Subcutaneous abdominal adipose tissue (tissue), 5 donors: ENCODE data around the gene AURKAIP1.

Experiments used
- H3K27ac ChIP-seq: one replicate; pipeline ENCODE4 v1.7.0; 2013; ENCODE audit warnings: low read depth, mild to moderate bottlenecking, inconsistent platforms, low read length, moderate library complexity
- H3K27me3 ChIP-seq, 5 donors: one replicate each; pipeline ENCODE4 v1.7.0; 2013; ENCODE audit warnings: low read length in 5 of 5, inconsistent platforms in 1 of 5; ENCODE audit not compliant: control insufficient read depth in 5 of 5, insufficient read depth in 4 of 5
- H3K36me3 ChIP-seq, 5 donors: one replicate each; pipeline ENCODE4 v1.7.0; 2013; ENCODE audit warnings: low read length in 5 of 5; ENCODE audit not compliant: control insufficient read depth in 5 of 5, insufficient read depth in 5 of 5
- H3K4me1 ChIP-seq, 5 donors: one replicate each; pipeline ENCODE4 v1.7.0; 2013; ENCODE audit warnings: low read length in 5 of 5, mild to moderate bottlenecking in 3 of 5, moderate library complexity in 1 of 5; ENCODE audit not compliant: control insufficient read depth in 5 of 5, insufficient read depth in 5 of 5
- H3K4me3 ChIP-seq, 5 donors: one replicate each; pipeline ENCODE4 v1.7.0; 2013; ENCODE audit warnings: low read length in 5 of 5, low read depth in 1 of 5
- H3K9ac ChIP-seq, 5 donors: one replicate each; pipeline ENCODE4 v1.7.0; 2013; ENCODE audit warnings: low read length in 5 of 5, mild to moderate bottlenecking in 4 of 5, moderate library complexity in 3 of 5
- H3K9me3 ChIP-seq, 5 donors: one replicate each; pipeline ENCODE4 v1.7.0; 2013; ENCODE audit warnings: low read length in 5 of 5; ENCODE audit not compliant: control insufficient read depth in 5 of 5
- donor health status: healthy.
- donor health status: healthy.
- donor health status: healthy.
- donor health status: healthy.
- donor health status: healthy.

AURKAIP1 gene

GRCh38 chr1:1399187-1399871 is 24.3 kb upstream of the AURKAIP1 start, which contains the start of gene CCNL2:
Gene CCNL2 (minus strand): TSS chr1:1399335. CDS start chr1:1399306, 29 bp downstream.
- Histone ChIP-seq H3K4me3 (peak within 1 kb of the TSS; percentile 87 to 99 (median 95)), H3K9ac (peak within 1 kb of the TSS; percentile 84 to 96 (median 90)), H3K27ac (peak within 1 kb of the TSS; percentile 77), H3K36me3 (peaks cover 0 to 61% (median 48%) of the 10 kb centered on the region in 5 donors), H3K27me3 (no peaks in the 10 kb centered on the region), H3K9me3 (no peaks in the 10 kb centered on the region), H3K4me1 (peaks cover 15 to 42% (median 34%) of the 10 kb centered on the region in 5 donors)

DNA sequence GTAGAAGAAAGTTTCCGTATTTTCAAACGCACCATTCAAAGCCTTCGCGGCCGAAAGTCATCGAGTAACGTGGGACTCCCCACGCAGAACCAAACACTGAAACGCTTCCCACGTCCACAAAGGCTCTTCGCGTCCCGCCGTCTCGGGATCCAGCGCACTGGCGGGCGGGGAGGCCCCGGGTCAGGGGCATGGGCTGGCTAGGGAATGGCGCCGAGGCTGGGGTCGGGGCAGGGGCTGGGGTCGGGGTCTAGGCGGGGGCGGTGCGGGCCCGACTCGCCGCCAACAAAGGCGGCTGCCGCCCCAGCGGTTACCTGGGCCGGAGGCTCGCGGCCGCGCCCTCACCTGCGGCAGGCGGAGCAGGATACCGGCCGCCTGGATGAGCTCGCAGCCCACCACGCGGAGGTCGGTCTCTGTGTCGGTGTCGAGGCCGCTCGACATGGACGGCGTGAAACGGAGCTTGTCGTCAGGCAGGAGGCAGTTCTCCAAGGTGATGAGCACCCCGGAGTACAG is 23.7 kb upstream of the AURKAIP1 start:
- Histone ChIP-seq H3K9ac (peak overlapping the region; percentile 26 to 96 (median 90)), H3K27ac (peak overlapping the region; percentile 77), H3K27me3 (no peaks in the 10 kb centered on the region), H3K36me3 (peaks cover 0 to 65% (median 53%) of the 10 kb centered on the region in 5 donors), H3K4me1 (peaks cover 15 to 41% (median 34%) of the 10 kb centered on the region in 5 donors), H3K4me3 (peak overlapping the region; percentile 70 to 99 (median 94)), H3K9me3 (no peaks in the 10 kb centered on the region)

DNA sequence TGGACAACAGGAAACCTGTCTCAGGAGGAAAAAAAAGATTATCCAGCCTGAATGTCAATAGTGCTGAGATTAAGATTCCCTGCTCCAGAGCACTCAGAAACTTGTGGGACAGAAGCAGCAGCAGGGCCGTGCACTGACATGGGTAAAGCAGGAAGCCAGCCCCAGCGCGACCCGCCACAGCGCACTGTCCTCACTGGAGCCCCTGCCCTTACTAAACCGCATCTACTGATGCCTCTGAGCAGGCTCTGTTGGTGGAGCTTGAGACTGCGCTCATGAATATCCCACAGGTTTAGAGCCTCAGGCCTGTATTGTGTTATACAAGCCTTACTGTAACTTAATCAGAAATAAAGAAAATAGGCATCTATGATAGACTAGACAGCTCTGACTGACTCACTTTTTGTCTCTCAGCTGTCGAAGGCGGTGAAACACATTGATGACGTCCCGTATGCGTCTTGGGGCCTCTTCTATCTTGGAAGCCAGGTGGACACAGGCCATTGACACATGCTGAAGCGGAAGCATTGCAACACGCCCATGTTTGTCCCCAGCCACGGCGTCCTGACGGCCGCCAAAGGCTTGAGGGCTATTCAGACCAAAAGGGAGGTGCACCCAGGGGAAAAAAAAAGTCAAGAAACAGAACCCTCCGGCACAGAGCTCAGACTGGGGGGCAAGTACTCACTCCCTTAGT is 23.0 kb upstream of the AURKAIP1 start:
- no peaks in the 10 kb centered on the region for H3K27me3 ChIP-seq
- H3K9ac ChIP-seq: peak overlapping the region in 4 of 5 donors; percentile 86 to 96 (median 92)
- peak overlapping the region; percentile 70 to 99 (median 94) for H3K4me3 ChIP-seq
- H3K9me3 ChIP-seq: no peaks in the 10 kb centered on the region
- H3K27ac ChIP-seq: peak overlapping the region; percentile 77
- peaks cover 0 to 66% (median 56%) of the 10 kb centered on the region in 5 donors for H3K36me3 ChIP-seq
- H3K4me1 ChIP-seq: peaks cover 15 to 39% (median 34%) of the 10 kb centered on the region in 5 donors

DNA sequence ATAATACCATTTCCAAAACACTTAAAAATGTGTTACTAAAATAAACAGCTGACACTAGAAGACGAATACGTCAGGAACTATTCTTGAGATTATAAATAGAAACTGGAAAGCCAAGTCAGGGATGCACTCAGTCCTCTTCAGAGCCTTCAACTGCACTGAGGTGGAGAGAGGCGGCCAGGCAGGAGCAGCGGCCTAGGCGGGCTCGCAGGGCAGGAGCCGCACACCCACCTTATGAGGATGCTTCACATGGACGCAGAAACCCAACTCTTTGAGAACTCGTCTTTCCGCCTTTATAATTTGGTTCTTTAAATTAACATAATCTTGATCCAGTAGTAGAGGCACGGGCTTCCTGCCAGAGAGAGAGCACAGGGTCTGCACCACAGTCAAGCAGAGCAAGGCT is 20.2 kb upstream of the AURKAIP1 start:
- peaks cover 12 to 25% (median 19%) of the 10 kb centered on the region in 5 donors for H3K4me1 ChIP-seq
- no peak overlapping the region for H3K4me3 ChIP-seq
- H3K9ac ChIP-seq: no peak overlapping the region
- no peaks in the 10 kb centered on the region for H3K27me3 ChIP-seq
- peaks cover 10 to 72% (median 65%) of the 10 kb centered on the region in 5 donors for H3K36me3 ChIP-seq
- H3K9me3 ChIP-seq: no peaks in the 10 kb centered on the region
- H3K27ac ChIP-seq: no peak overlapping the region

- Histone ChIP-seq H3K4me1 (peaks cover 8 to 17% (median 13%) of the 10 kb centered on the region in 5 donors), H3K27me3 (no peaks in the 10 kb centered on the region), H3K9ac (no peak overlapping the region), H3K27ac (no peak overlapping the region), H3K4me3 (no peak overlapping the region), H3K36me3 (peaks cover 10 to 82% (median 75%) of the 10 kb centered on the region in 5 donors), H3K9me3 (no peaks in the 10 kb centered on the region)
Observed at GRCh38 chr1:1394116-1394515, 19.1 kb upstream of the AURKAIP1 start.

GRCh38 chr1:1393428-1393827 is 18.4 kb upstream of the AURKAIP1 start:
- Histone ChIP-seq H3K27me3 (no peaks in the 10 kb centered on the region), H3K27ac (no peak overlapping the region), H3K4me1 (peaks cover 8 to 15% (median 11%) of the 10 kb centered on the region in 5 donors), H3K36me3 (peaks cover 10 to 89% (median 78%) of the 10 kb centered on the region in 5 donors), H3K4me3 (no peak overlapping the region), H3K9me3 (no peaks in the 10 kb centered on the region), H3K9ac (no peak overlapping the region)

GRCh38 chr1:1393014-1393413 is 18.0 kb upstream of the AURKAIP1 start:
- Histone ChIP-seq H3K27me3 (no peaks in the 10 kb centered on the region), H3K27ac (no peak overlapping the region), H3K9ac (no peak overlapping the region), H3K9me3 (no peaks in the 10 kb centered on the region), H3K4me3 (no peak overlapping the region), H3K4me1 (peaks cover 5 to 11% (median 7%) of the 10 kb centered on the region in 5 donors), H3K36me3 (peaks cover 10 to 93% (median 81%) of the 10 kb centered on the region in 5 donors)

DNA sequence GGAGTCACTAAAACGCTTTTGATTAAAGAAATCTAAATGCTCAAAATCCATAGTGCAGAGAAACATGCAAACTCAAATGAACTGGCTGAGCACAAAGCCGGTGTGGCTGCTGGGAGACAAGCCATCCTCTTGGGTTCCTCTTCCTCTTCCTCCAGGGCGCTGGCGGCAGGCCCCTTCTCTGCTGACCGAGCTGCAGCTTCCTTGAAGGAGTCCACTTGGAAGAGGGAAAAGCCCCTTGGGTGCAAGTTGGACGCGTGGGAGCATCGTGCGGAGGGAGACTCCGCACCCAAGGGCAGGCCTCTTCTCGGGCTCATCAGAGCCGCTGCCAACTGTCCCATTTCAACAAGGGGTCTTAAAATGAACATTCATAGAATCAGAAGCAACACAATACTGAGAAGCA is 16.2 kb upstream of the AURKAIP1 start:
- Histone ChIP-seq H3K4me1 (no peaks in the 10 kb centered on the region), H3K36me3 (peaks cover 12 to 98% (median 87%) of the 10 kb centered on the region in 5 donors), H3K4me3 (no peak overlapping the region), H3K27ac (no peak overlapping the region), H3K27me3 (no peaks in the 10 kb centered on the region), H3K9me3 (no peaks in the 10 kb centered on the region), H3K9ac (no peak overlapping the region)

- Histone ChIP-seq H3K4me1 (no peaks in the 10 kb centered on the region), H3K27me3 (no peaks in the 10 kb centered on the region), H3K4me3 (no peak overlapping the region), H3K9me3 (no peaks in the 10 kb centered on the region), H3K36me3 (peaks cover 12 to 99% (median 91%) of the 10 kb centered on the region in 5 donors), H3K9ac (no peak overlapping the region), H3K27ac (no peak overlapping the region)
Observed at GRCh38 chr1:1390675-1391074, 15.7 kb upstream of the AURKAIP1 start.

DNA sequence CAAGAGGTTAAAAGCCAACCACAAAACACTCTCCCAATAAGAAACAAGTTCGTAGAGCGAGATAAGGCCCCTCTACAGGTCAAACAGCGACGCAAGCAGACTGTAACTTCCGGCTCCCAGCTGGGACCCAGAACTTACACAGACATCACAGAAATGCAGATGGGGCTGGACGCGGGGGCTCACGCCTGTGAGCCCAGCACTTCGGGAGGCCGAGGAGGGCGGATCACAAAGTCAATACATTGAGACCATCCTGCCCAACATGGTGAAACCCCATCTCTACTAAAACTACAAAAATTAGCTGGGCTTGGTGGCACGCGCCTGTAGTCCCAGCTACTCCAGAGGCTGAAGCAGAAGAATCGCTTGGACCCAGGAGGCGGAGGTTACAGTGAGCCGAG is 13.1 kb upstream of the AURKAIP1 start:
- Histone ChIP-seq H3K4me1 (no peaks in the 10 kb centered on the region), H3K27ac (no peak overlapping the region), H3K27me3 (no peaks in the 10 kb centered on the region), H3K4me3 (no peak overlapping the region), H3K9me3 (no peaks in the 10 kb centered on the region), H3K9ac (no peak overlapping the region), H3K36me3 (peaks cover 12 to 85% (median 73%) of the 10 kb centered on the region in 5 donors)
